ENCODE measurements around the gene EARS2. TPM values are rescaled to one million over a fixed set of nuclear protein-coding genes. Genes with fewer than 3 reads are reported as not detected.

Gene EARS2
- total and polyA plus RNA-seq, 10 donors, result 9.8 to 21.8 (median 17.2) TPM

DNA sequence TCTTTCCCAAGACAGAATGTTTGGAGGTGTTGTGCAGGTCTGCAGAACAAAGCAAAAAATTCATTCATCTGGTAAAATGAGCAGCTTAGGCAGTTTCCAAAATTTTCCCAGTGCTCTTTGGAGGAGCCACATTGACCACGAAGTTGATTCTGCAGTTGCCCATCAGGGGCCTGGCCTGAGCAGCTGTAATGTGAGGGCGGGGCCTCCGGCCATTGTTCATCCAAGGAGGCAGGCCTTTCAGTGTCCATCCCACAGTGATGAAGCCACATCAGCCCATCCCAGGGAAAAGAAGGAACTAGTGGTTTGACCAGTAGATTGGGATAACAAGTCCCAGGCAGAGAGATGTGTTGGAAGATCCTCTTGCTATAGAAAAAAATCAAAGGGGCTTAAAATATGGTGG lies 10.5 kb upstream of the EARS2 start:
- Histone ChIP-seq H3K27ac (no peak overlapping the region), H3K9me3 (no peaks in the 10 kb centered on the region), H3K36me3 (peaks cover 0 to 100% (median 94%) of the 10 kb centered on the region in 6 donors), H3K4me1 (peaks cover 0 to 38% (median 23%) of the 10 kb centered on the region in 6 donors), H3K4me3 (no peak overlapping the region), H3K27me3 (replicated peaks in 1 of 7) (no peaks in the 10 kb centered on the region)
- TF ChIP-seq, protein P1, sequence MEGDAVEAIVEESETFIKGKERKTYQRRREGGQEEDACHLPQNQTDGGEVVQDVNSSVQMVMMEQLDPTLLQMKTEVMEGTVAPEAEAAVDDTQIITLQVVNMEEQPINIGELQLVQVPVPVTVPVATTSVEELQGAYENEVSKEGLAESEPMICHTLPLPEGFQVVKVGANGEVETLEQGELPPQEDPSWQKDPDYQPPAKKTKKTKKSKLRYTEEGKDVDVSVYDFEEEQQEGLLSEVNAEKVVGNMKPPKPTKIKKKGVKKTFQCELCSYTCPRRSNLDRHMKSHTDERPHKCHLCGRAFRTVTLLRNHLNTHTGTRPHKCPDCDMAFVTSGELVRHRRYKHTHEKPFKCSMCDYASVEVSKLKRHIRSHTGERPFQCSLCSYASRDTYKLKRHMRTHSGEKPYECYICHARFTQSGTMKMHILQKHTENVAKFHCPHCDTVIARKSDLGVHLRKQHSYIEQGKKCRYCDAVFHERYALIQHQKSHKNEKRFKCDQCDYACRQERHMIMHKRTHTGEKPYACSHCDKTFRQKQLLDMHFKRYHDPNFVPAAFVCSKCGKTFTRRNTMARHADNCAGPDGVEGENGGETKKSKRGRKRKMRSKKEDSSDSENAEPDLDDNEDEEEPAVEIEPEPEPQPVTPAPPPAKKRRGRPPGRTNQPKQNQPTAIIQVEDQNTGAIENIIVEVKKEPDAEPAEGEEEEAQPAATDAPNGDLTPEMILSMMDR (IDR thresholded peaks at IDR 0.05 in 8 of 11, conservative IDR thresholded peaks at IDR 0.05 in 3 of 11), result no peak
- TF ChIP-seq POLR2AphosphoS5 (IDR thresholded peaks at IDR 0.05), result no peak
- intact Hi-C loops (cut with DNase I; ENCODE audit: low total_unique reads), result no loop called here
- 93 to 100% (median 95%) methylated on average over 2 to 3 of the region's 3 CpGs for WGBS, 5 donors
- DNase-seq, result peak; percentile 23

DNA sequence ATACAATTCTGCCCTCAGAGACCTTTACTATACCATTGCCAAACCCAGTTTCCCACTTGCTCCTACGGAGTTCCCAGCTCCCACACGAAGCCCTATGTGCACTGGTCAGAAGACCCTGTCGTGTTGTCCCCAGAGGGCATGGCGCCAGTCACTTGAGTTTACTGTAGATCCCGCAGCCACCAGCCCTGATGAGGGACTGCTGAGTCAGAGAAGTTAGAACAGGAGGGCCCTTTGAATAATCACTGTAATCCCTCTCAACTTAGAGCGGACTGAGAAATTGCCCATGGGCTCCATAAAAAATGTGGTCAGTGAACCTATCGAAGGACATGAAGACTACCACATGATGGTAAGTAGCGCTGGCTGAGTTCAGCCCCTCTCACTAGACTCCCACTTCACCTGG lies 9.6 kb upstream of the EARS2 start:
- Histone ChIP-seq H3K36me3 (peaks cover 0 to 100% (median 94%) of the 10 kb centered on the region in 6 donors), H3K4me3 (no peak overlapping the region), H3K4me1 (peaks cover 0 to 35% (median 23%) of the 10 kb centered on the region in 6 donors), H3K9me3 (no peaks in the 10 kb centered on the region), H3K27ac (peak overlapping the region in 4 of 8 donors; percentile 13 to 61 (median 60)), H3K27me3 (replicated peaks in 1 of 7) (no peaks in the 10 kb centered on the region)
- peak; percentile 32 for DNase-seq
- 94 to 98% (median 97%) methylated on average over 8 of the region's 8 CpGs for WGBS, 5 donors
- intact Hi-C loops (cut with DNase I; ENCODE audit: low total_unique reads), result no loop called here
- TF ChIP-seq POLR2AphosphoS5 (IDR thresholded peaks at IDR 0.05) (no peak), POLR2A (IDR thresholded peaks at IDR 0.05) (no peak)
- TF ChIP-seq, protein P1 (IDR thresholded peaks at IDR 0.05 in 8 of 11, conservative IDR thresholded peaks at IDR 0.05 in 3 of 11), result no peak

DNA sequence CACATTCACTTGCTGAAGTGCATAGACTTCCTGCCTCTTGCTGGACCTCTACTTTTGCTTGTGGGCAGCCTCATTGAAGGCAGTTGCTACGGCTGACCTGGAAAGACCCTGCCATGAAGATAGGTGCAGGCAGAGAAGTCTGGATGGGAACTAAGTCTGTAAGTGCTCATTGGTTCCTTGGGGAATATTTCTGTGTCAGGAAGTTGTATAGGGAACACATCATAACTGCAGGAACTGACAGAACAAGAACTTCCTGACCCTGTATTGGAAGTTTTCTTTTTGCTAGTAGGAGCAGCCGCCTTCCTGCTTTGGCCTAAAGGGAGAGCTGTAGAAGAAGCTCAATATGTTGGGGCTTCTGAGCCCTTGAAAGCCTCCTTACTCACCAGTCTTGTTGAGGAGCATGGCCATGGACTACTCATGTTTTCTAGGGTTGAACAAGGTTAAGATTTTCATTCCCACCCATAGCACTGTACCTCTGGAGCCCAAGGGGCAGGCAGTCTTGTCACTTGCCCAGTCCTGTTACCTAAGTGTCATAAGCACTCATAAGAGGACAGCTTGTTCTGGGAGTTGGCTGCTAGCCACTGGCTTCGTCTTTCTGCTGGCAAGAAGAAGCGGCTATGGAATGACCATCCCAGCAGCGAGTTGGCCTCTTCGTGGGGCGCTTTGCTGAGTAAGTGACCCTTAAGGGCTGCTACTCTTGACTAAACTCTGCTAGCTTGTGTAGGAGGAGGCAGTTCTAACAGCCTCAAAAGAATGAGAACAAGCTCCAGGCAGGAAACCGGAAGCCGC lies 7.6 kb upstream of the EARS2 start:
- H3K4me1 ChIP-seq, result peaks cover 0 to 41% (median 17%) of the 10 kb centered on the region in 6 donors
- WGBS, 5 donors, result 84 to 95% (median 88%) methylated on average over 9 of the region's 9 CpGs
- no peaks in the 10 kb centered on the region for H3K9me3 ChIP-seq
- peaks cover 0 to 100% (median 96%) of the 10 kb centered on the region in 6 donors for H3K36me3 ChIP-seq
- H3K4me3 ChIP-seq, result no peak overlapping the region
- intact Hi-C loops (cut with DNase I; ENCODE audit: low total_unique reads), result no loop called here
- H3K27ac ChIP-seq, result peak overlapping the region in 5 of 8 donors; percentile 13 to 67 (median 60)
- peak; percentile 58 for DNase-seq
- H3K27me3 ChIP-seq (replicated peaks in 1 of 7), result no peaks in the 10 kb centered on the region
- peak in 2 of 3 donors; percentile 43 for TF ChIP-seq POLR2AphosphoS5 (IDR thresholded peaks at IDR 0.05)
- TF ChIP-seq, protein P1 (IDR thresholded peaks at IDR 0.05 in 8 of 11, conservative IDR thresholded peaks at IDR 0.05 in 3 of 11), result no peak

DNA sequence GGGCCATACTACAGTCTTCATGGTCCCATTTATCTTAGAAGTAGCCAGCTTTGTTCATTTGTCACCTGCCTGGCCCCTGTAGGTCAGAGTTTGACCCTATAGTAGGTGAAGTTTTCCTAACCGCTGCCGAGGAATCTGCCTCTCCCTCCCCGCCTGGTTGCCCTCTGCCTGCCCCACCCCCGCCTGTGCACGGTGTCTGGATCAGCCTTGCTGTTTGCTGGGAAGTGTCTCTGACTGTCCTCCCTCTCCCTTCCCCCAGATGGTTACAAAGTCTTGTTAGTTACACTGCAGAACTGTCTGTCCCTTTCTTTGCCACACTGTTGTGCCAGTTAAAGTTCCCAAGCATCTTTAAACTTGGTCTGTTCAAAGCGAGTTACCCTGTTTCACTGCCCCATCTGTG lies 6.0 kb upstream of the EARS2 start:
- Histone ChIP-seq H3K36me3 (peaks cover 0 to 94% (median 85%) of the 10 kb centered on the region in 6 donors), H3K27me3 (replicated peaks in 1 of 7) (no peaks in the 10 kb centered on the region), H3K4me3 (no peak overlapping the region), H3K4me1 (peaks cover 12 to 54% (median 32%) of the 10 kb centered on the region in 6 donors), H3K9me3 (no peaks in the 10 kb centered on the region), H3K27ac (peak overlapping the region in 2 of 8 donors; percentile 22 to 59)
- intact Hi-C loops (cut with DNase I; ENCODE audit: low total_unique reads), result no loop called here
- TF ChIP-seq POLR2A (IDR thresholded peaks at IDR 0.05) (no peak), POLR2AphosphoS5 (IDR thresholded peaks at IDR 0.05) (no peak)
- TF ChIP-seq, protein P1 (IDR thresholded peaks at IDR 0.05 in 8 of 11, conservative IDR thresholded peaks at IDR 0.05 in 3 of 11), result no peak
- 89 to 94% (median 92%) methylated on average over 6 of the region's 6 CpGs for WGBS, 5 donors
- DNase-seq, result peak; percentile 53
